Type B pancreatic cell (in vitro differentiated cells): ENCODE data around the gene CDKN2B. TPM values are rescaled to one million over a fixed set of nuclear protein-coding genes. Genes with fewer than 3 reads are reported as not detected.

Experiments
- DNase-seq: peaks from one replicate; pipeline ENCODE4 v3.0.0; 2021; ENCODE audit warnings: mixed read lengths; ENCODE audit not compliant: unreplicated experiment; ENCODE audit errors: extremely low spot score
- H3K27ac Mint-ChIP-seq: 2 replicates; pipeline ENCODE4 v1.8.0; 2021; ENCODE audit warnings: mild to moderate bottlenecking, mixed read lengths
- H3K27me3 Mint-ChIP-seq: 2 replicates; pipeline ENCODE4 v1.8.0; 2021; ENCODE audit warnings: mixed read lengths
- H3K36me3 Mint-ChIP-seq: 2 replicates; pipeline ENCODE4 v1.8.0; 2021; ENCODE audit warnings: mixed read lengths
- H3K4me1 Mint-ChIP-seq: one replicate; pipeline ENCODE4 v1.8.0; 2021; ENCODE audit warnings: mixed read lengths; ENCODE audit not compliant: unreplicated experiment
- H3K4me3 Mint-ChIP-seq: 2 replicates; pipeline ENCODE4 v1.8.0; 2021; ENCODE audit warnings: mild to moderate bottlenecking, mixed read lengths
- H3K9me3 Mint-ChIP-seq: 2 replicates; pipeline ENCODE4 v1.8.0; 2021; ENCODE audit warnings: mixed read lengths
- total RNA-seq: library from RNA; stranded (reverse); gene quantifications from 2 replicates; pipeline ENCODE4 v1.2.1, GENCODE V29; 2021; ENCODE audit warnings: low replicate concordance
- TF ChIP-seq, protein P1 (sequence below): fragments of 200-600 bp; sonication (generic); conservative IDR thresholded peaks from 2 replicates; pipeline ENCODE4 v1.5.0; 2021; ENCODE audit warnings: antibody characterized with exemption, mild to moderate bottlenecking

CDKN2B gene
- total RNA-seq, 1 donor from 2014 or later = 18.4 TPM

DNA sequence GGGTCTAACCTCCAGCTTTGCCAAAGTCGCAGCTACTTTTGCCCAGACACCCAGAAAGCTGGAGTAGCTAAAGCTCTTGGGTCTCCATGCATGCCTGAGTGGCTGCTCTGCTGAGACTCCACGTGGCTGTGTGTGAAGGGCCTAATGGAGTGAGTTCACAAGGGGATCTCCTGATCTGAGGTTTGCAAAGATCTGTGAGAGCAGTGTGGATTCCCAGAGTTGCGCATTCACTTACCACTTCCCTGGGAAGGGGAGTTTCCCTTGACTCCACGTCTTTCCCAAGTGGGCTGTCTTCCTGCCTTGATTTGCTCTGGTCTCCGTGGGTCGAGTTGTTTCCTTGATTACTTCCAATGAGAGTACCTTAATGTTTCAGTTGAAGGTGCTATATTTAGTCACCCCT lies 17.6 kb upstream of the CDKN2B start:
- Mint-ChIP-seq H3K9me3 (no peaks in the 10 kb centered on the region), H3K4me1 (no peaks in the 10 kb centered on the region), H3K27ac (no peak overlapping the region), H3K27me3 (peaks cover 13% of the 10 kb centered on the region), H3K36me3 (no peaks in the 10 kb centered on the region), H3K4me3 (no peak overlapping the region)
- DNase-seq = no peak
- TF ChIP-seq, protein P1, sequence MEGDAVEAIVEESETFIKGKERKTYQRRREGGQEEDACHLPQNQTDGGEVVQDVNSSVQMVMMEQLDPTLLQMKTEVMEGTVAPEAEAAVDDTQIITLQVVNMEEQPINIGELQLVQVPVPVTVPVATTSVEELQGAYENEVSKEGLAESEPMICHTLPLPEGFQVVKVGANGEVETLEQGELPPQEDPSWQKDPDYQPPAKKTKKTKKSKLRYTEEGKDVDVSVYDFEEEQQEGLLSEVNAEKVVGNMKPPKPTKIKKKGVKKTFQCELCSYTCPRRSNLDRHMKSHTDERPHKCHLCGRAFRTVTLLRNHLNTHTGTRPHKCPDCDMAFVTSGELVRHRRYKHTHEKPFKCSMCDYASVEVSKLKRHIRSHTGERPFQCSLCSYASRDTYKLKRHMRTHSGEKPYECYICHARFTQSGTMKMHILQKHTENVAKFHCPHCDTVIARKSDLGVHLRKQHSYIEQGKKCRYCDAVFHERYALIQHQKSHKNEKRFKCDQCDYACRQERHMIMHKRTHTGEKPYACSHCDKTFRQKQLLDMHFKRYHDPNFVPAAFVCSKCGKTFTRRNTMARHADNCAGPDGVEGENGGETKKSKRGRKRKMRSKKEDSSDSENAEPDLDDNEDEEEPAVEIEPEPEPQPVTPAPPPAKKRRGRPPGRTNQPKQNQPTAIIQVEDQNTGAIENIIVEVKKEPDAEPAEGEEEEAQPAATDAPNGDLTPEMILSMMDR = no peak

DNA sequence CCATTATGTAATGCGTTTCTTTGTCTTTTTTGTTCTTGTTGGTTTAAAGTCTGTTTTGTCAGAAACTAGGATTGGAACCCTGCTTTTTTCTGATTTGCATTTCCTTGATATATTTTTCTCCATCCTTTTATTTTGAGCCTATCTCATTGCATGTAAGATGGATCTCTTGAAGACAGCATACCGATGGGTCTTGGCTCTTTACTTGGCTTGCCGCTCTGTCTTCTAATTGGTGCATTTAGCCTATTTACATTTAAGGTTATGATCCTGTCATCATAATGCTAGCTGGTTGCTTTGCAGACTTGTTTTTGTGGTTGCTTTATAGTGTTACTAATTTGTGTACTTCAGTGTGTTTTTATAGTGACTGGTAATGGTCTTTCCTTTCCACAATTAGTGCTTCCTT lies 13.3 kb upstream of the CDKN2B start:
- DNase-seq = no peak
- peaks cover 37% of the 10 kb centered on the region for H3K27me3 Mint-ChIP-seq
- H3K36me3 Mint-ChIP-seq = no peaks in the 10 kb centered on the region

DNA sequence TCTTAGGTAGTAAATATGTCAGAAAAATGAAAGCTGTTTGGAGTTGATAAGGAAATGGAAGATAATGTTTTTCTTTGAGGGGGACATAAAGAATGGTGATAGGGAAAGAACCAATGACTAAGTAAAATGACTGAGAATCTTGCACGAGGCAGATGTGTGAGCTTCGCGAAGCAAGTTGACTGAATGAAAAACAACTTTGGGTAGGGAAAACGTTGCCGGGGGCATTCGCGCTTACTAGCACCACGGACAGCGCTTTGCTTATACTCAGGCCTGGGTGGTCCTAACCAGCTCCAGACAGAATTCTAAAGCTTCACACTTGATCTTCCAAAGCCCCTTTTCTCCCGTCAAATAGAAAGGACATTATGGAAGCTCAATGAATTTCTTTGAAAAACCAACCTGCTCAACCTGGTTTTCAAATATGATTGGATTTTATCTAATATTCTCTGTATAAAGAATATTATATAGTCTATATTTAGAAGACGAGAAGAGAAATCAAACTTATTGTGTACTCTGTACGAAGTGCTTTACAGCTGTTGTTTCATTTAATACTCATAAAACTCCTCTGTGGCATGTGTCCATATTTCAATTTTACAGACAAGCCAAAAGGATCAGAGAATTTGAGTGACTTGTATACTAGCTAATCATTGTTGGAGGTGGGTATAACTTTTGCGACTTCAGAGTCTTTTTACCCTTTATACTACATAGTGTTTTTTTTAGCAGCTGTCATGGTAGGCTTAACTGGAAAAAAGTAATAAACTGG lies 1.9 kb upstream of the CDKN2B start:
- Mint-ChIP-seq H3K27ac (peak overlapping the region; percentile 7), H3K9me3 (no peaks in the 10 kb centered on the region), H3K27me3 (peaks cover 56% of the 10 kb centered on the region), H3K4me1 (no peaks in the 10 kb centered on the region), H3K4me3 (peak overlapping the region; percentile 12), H3K36me3 (no peaks in the 10 kb centered on the region)
- TF ChIP-seq, protein P1 = no peak
- DNase-seq = peak; percentile 68

More for the DNA sequence above, 13.3 kb upstream of the CDKN2B start:
- Mint-ChIP-seq H3K4me3 (no peak overlapping the region), H3K9me3 (no peaks in the 10 kb centered on the region), H3K27ac (no peak overlapping the region), H3K4me1 (no peaks in the 10 kb centered on the region)
- TF ChIP-seq, protein P1 = no peak

DNA sequence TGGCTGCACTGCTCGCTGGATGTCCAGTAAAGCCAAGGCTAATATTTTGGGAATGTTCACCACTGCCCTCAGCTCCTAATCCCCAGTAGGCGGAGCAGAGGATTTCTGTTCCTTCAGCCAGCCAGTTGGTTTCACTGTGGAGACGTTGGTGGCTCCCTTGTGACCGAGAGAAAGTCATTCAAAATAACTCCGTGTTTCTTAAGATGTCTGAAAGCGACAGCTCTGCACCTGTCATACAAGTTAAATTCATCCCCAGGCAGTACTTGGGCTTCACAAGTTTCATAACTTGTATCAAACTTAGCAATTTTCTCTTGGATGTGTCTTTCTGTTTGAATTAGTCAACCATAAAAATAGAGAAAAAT lies 382 bp upstream of the CDKN2B start:
- Mint-ChIP-seq H3K9me3 (no peaks in the 10 kb centered on the region), H3K27ac (peak overlapping the region; percentile 99), H3K4me3 (peak overlapping the region; percentile 97), H3K27me3 (peaks cover 71% of the 10 kb centered on the region), H3K36me3 (no peaks in the 10 kb centered on the region), H3K4me1 (peaks cover 4% of the 10 kb centered on the region)
- DNase-seq = no peak
- TF ChIP-seq, protein P1 = no peak

DNA sequence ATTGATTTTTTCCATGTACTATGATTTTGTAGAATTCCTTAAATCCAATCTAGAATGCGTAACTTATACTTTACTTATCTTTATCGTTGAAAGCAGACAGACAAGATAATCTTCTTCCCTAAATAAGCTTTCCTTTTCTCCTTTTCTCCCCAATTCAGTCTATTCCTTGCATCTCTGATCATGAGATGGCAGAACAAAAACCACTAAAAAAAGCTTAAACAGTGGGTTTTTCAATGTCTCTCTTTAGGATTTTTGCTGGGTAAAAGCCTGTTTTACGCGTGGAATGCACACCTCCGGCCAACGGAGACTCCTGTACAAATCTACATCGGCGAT lies 755 bp downstream of the CDKN2B start:
- peaks cover 4% of the 10 kb centered on the region for H3K4me1 Mint-ChIP-seq
- no peak for DNase-seq
- H3K36me3 Mint-ChIP-seq = no peaks in the 10 kb centered on the region
- H3K27me3 Mint-ChIP-seq = peaks cover 78% of the 10 kb centered on the region
- no peaks in the 10 kb centered on the region for H3K9me3 Mint-ChIP-seq
- H3K27ac Mint-ChIP-seq = peak overlapping the region; percentile 99
- H3K4me3 Mint-ChIP-seq = peak overlapping the region; percentile 97
- TF ChIP-seq, protein P1 = no peak
